Fibroblast of mammary gland (primary cell): Measurements from ENCODE around the gene FTO.

Source experiments
- DNase-seq: peaks from one replicate; pipeline ENCODE4 v3.0.0-alpha.2; 2010; ENCODE audit warnings: low read depth
- H3K4me3 ChIP-seq: 2 replicates; pipeline ENCODE4 v1.5.1; 2011; ENCODE audit warnings: low read depth, mild to moderate bottlenecking, low read length, moderate library complexity; ENCODE audit not compliant: control insufficient read depth
- TF ChIP-seq, protein P1 (sequence below): conservative IDR thresholded peaks from 2 replicates; pipeline ENCODE4 v1.5.1; 2011; ENCODE audit warnings: low read depth, low read length, inconsistent platforms; ENCODE audit not compliant: control insufficient read depth, insufficient read depth

Gene FTO

DNA sequence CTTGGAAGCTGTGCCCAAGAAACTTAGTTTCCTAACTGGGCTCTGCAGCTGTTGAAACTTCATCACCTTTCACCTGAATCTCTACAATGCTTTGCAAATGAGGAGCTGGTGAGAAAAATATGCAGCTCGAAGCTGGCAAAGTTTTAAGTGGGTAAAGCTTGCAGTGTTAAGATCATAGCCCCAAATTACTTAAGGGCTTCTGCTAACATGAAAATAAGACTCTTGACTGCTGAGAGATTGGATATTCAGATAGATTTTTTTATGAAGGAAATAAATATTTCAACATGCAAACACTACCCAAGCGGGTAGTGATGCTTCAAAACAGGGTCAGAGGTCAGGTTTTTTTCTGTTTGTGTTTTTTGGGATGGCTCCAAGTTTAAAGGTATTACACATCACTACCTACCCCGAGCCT, 278.7 kb downstream of the FTO start:
- DNase-seq: no peak
- TF ChIP-seq, protein P1, sequence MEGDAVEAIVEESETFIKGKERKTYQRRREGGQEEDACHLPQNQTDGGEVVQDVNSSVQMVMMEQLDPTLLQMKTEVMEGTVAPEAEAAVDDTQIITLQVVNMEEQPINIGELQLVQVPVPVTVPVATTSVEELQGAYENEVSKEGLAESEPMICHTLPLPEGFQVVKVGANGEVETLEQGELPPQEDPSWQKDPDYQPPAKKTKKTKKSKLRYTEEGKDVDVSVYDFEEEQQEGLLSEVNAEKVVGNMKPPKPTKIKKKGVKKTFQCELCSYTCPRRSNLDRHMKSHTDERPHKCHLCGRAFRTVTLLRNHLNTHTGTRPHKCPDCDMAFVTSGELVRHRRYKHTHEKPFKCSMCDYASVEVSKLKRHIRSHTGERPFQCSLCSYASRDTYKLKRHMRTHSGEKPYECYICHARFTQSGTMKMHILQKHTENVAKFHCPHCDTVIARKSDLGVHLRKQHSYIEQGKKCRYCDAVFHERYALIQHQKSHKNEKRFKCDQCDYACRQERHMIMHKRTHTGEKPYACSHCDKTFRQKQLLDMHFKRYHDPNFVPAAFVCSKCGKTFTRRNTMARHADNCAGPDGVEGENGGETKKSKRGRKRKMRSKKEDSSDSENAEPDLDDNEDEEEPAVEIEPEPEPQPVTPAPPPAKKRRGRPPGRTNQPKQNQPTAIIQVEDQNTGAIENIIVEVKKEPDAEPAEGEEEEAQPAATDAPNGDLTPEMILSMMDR: no peak
- no peak overlapping the region for H3K4me3 ChIP-seq

DNA sequence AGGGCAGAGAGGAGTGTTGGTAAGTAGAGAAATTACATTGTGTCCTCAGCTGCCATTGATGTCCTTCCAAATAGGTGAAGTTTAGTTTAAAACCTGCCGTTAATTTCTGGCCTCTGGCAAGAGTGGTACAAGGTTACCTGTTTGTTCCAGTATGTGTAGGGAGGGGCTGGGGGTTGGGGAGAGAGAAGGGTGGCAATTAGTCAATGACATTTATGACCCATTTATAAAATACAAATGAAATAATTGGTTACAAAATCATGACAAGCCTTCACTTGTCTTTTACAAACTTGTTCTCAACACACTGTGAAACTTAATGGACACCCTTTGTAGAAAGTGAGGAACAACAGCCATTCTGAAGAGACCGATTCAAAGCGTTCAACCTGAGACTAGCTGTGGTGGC, 281.0 kb downstream of the FTO start:
- TF ChIP-seq, protein P1: no peak
- DNase-seq: no peak
- no peak overlapping the region for H3K4me3 ChIP-seq

DNA sequence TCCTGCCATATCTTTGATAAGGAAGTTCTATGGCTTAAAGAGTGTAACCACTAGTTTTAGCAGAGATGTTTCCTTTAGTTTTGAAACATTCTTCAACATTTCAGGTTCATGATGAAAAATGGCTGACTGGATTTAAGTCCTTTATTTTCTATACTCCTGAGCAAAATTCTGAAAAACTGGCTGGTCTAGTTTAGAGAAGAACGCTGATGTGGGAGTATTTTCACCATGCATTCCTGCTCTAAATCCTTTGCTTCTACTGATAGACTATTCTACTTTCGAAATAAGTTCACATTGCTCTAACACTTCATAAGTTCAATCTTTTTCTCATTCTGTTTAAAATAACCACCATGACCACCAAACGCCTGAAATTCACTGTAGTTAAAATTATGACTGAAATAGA, 281.9 kb downstream of the FTO start:
- TF ChIP-seq, protein P1: no peak
- DNase-seq: no peak
- H3K4me3 ChIP-seq: no peak overlapping the region

DNA sequence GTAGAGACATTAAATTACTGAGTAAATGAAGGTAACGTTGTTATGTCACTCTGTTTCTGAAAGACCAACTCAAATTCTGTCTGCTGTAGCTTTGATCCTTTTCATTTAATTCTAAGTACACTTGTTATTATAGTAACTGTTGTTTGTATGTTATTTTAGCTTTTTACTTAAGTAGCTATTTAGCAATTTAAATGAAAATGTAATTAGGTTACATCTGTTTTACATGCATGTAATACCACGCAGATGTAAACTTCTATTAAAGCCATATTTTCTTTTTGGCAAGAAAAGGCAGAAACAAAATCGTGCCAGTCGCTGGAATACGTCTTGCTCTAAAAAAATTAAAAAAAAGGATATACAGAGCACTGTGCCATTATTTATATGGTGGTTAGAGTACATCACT, 282.8 kb downstream of the FTO start:
- no peak overlapping the region for H3K4me3 ChIP-seq
- no peak for DNase-seq
- TF ChIP-seq, protein P1: no peak

DNA sequence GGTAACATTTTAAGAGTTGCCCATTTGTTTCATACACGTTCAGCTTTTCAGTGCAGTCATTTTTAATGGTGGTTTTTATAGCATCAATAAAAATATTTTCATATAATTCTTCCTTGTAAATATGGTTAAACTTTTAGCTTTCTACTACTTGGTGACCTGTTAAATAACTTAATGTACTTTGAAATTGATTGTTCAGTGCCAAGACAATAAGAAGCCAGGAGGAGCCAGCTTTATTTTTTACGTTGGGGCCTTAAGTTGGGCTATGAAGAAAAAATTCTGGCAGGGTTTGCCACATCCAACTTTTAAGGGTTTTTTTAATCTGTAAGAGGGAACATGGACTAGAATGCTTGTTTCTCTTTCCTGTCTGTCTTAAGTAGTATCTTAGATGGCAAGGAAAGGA, 284.2 kb downstream of the FTO start:
- no peak overlapping the region for H3K4me3 ChIP-seq
- TF ChIP-seq, protein P1: no peak
- no peak for DNase-seq

DNA sequence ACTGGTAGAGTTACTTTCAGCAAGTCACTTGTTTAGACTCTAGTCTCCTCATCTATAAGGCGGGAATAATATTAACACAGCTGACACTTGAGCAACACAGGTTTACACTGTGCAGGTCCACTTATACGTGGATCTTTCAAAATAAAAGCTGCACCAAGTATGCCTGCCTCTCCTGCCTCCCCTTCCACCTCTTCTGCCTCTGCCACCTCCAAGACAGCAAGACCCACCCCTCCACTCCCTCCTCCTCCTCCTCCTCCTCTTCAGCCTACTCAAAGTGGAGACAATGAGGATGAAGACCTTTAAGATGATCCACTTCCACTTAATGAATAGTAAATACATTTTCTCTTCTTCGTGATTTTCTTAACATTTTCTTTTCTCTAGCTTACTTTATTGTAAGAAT, 285.6 kb downstream of the FTO start:
- TF ChIP-seq, protein P1: no peak
- DNase-seq: no peak
- H3K4me3 ChIP-seq: no peak overlapping the region

DNA sequence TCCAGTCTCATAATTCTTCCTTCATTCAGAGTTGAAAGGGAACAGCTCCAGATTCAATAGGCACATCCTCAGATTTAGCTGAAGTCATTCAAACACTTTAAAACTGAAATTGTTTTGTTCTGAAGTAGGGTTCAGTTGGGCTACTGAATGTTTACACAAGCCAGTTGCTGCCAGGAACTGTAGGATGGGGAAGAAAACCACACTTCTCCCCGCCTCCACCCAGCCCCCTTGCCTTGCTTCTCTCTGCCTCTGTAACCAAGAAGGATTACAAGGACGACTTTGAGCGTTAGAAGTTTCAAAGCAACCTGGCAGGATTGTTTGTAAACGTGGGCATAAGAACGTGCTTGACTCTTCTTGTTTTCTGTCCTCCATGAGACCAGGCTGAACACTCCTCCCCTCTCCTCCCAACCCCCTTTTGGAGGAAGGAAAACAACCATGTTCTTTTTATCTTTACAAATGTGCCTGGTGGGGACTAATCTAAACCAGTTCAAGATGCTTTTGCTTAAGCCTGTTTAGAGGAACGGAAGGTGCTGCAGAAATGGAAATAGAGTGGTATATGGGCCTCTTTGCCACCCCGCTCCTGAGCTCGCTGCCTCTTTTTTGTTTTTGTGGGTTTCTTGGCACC, 287.9 kb downstream of the FTO start:
- DNase-seq: peak; percentile 45
- no peak overlapping the region for H3K4me3 ChIP-seq
- TF ChIP-seq, protein P1: no peak
